Trophoblast cell (in vitro differentiated cells and primary cell): ENCODE data around the gene CDK5R1.

Experiments used
- DNase-seq, 2 donors: peaks; one replicate each; pipeline ENCODE4 v3.0.0-alpha.2; 2016
- H2AFZ ChIP-seq: 2 replicates; pipeline ENCODE4 v1.6.1; 2013; ENCODE audit warnings: low read length, moderate library complexity, mild to moderate bottlenecking; ENCODE audit not compliant: insufficient read depth, poor library complexity
- H2AK5ac ChIP-seq: 2 replicates; pipeline ENCODE4 v1.6.1; 2013; ENCODE audit warnings: mild to moderate bottlenecking, low read length
- H2BK120ac ChIP-seq: 2 replicates; pipeline ENCODE4 v1.6.1; 2013; ENCODE audit warnings: low read length, mild to moderate bottlenecking, moderate library complexity; ENCODE audit not compliant: insufficient read depth, poor library complexity
- H2BK12ac ChIP-seq: 2 replicates; pipeline ENCODE4 v1.6.1; 2013; ENCODE audit warnings: mild to moderate bottlenecking, low read length, moderate library complexity
- H2BK5ac ChIP-seq: 2 replicates; pipeline ENCODE4 v1.6.1; 2013; ENCODE audit warnings: low read length, low read depth, moderate library complexity, mild to moderate bottlenecking; ENCODE audit not compliant: poor library complexity
- H3K14ac ChIP-seq: 2 replicates; pipeline ENCODE4 v1.6.1; 2013; ENCODE audit warnings: mild to moderate bottlenecking, low read length
- H3K18ac ChIP-seq: 2 replicates; pipeline ENCODE4 v1.6.1; 2013; ENCODE audit warnings: mild to moderate bottlenecking, low read length
- H3K23ac ChIP-seq: 2 replicates; pipeline ENCODE4 v1.6.1; 2013; ENCODE audit warnings: low read length
- H3K27ac ChIP-seq: 2 replicates; pipeline ENCODE4 v1.5.1; 2013; ENCODE audit warnings: low read depth, mild to moderate bottlenecking, inconsistent platforms, low read length, moderate library complexity
- H3K27me3 ChIP-seq: 2 replicates; pipeline ENCODE4 v1.6.1; 2013; ENCODE audit warnings: inconsistent platforms, mild to moderate bottlenecking, low read length, moderate library complexity; ENCODE audit not compliant: insufficient read depth
- H3K36me3 ChIP-seq, 2 experiments: 1 replicate in 1 of 2; 2 replicates in 1 of 2; pipeline ENCODE4 v1.6.1; 2013; ENCODE audit warnings: low read length in 2 of 2, mild to moderate bottlenecking in 2 of 2, moderate library complexity in 1 of 2; ENCODE audit not compliant: insufficient read depth in 2 of 2, control insufficient read depth in 1 of 2
- H3K4ac ChIP-seq: 2 replicates; pipeline ENCODE4 v1.6.1; 2013; ENCODE audit warnings: low read depth, mild to moderate bottlenecking, low read length, moderate library complexity
- H3K4me1 ChIP-seq, 2 experiments: 1 replicate in 1 of 2; 2 replicates in 1 of 2; pipeline ENCODE4 v1.6.1; 2013; ENCODE audit warnings: low read length in 2 of 2, mild to moderate bottlenecking in 2 of 2, moderate library complexity in 1 of 2; ENCODE audit not compliant: insufficient read depth in 2 of 2, control insufficient read depth in 1 of 2
- H3K4me2 ChIP-seq: 2 replicates; pipeline ENCODE4 v1.6.1; 2013; ENCODE audit warnings: inconsistent platforms, mild to moderate bottlenecking, low read length, moderate library complexity
- H3K4me3 ChIP-seq: 2 replicates; pipeline ENCODE4 v1.5.1; 2013; ENCODE audit warnings: mild to moderate bottlenecking, low read depth, low read length, inconsistent platforms
- H3K79me1 ChIP-seq: one replicate; pipeline ENCODE4 v1.6.1; 2013; ENCODE audit warnings: low read length
- H3K79me2 ChIP-seq: 2 replicates; pipeline ENCODE4 v1.6.1; 2013; ENCODE audit warnings: low read length, mild to moderate bottlenecking; ENCODE audit not compliant: control insufficient read depth, insufficient read depth, poor library complexity
- H3K9ac ChIP-seq: 2 replicates; pipeline ENCODE4 v1.6.1; 2013; ENCODE audit warnings: mild to moderate bottlenecking, low read length
- H3K9me3 ChIP-seq: 2 replicates; pipeline ENCODE4 v1.6.1; 2013; ENCODE audit warnings: low read depth, mild to moderate bottlenecking, control low read depth, inconsistent platforms, low read length; ENCODE audit not compliant: insufficient read depth
- H4K12ac ChIP-seq: 2 replicates; pipeline ENCODE4 v1.6.1; 2013; ENCODE audit warnings: low read depth, mild to moderate bottlenecking, low read length, moderate library complexity
- H4K8ac ChIP-seq: 2 replicates; pipeline ENCODE4 v1.6.1; 2013; ENCODE audit warnings: low read depth, mild to moderate bottlenecking, low read length, moderate library complexity
- H4K91ac ChIP-seq: one replicate; pipeline ENCODE4 v1.6.1; 2013; ENCODE audit warnings: low read depth, mild to moderate bottlenecking, low read length, moderate library complexity
- WGBS: extraction: QIAGEN DNeasy Blood & Tissue Kit; methylation state at CpG from one replicate; pipeline ENCODE4 v1.1.7; 2013; ENCODE audit warnings: missing lambda C conversion rate; ENCODE audit not compliant: insufficient read length, insufficient coverage; ENCODE audit errors: extremely low coverage; 5-methylcytosine and 5-hydroxymethylcytosine counted together

The CDK5R1 gene

DNA sequence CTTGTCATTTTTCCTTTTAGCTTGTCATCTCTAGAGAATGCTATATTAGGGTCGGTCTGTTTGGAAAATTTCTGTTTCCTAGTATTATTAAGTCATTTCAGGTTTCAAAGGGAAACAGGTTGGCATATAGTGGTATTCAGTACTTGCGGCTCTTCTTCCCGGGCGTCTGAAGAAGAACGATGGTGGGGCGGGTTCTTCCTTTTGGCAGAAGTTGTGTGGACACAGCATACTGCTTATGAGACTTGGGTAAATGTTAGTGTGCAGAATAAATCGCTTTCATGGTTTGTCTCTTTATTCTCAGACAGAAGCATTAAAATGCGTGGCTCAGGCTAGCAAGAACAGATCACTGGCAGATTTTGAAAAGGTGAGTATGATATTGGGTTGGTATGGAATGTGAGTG is 9.6 kb upstream of the CDK5R1 start:
- Histone ChIP-seq H3K79me1 (no peaks in the 10 kb centered on the region), H4K91ac (no peak overlapping the region), H2AFZ (no peak overlapping the region), H2BK12ac (no peak overlapping the region), H3K14ac (no peak overlapping the region), H3K9me3 (no peaks in the 10 kb centered on the region), H3K18ac (no peak overlapping the region), H3K4me1 (no peaks in the 10 kb centered on the region), H2AK5ac (no peak overlapping the region), H3K4me3 (no peak overlapping the region), H2BK5ac (no peak overlapping the region), H4K12ac (no peak overlapping the region), H3K4me2 (no peak overlapping the region), H3K27ac (no peak overlapping the region), H3K27me3 (no peaks in the 10 kb centered on the region), H3K79me2 (no peaks in the 10 kb centered on the region), H3K23ac (no peak overlapping the region), H3K9ac (no peak overlapping the region), H2BK120ac (no peak overlapping the region), H4K8ac (no peak overlapping the region), H3K36me3 (peaks cover 48 to 81% of the 10 kb centered on the region in 2 experiments), H3K4ac (no peak overlapping the region)
- DNase-seq: no peak
- no CpG with 5 or more reads among the region's 8 CpGs for WGBS

DNA sequence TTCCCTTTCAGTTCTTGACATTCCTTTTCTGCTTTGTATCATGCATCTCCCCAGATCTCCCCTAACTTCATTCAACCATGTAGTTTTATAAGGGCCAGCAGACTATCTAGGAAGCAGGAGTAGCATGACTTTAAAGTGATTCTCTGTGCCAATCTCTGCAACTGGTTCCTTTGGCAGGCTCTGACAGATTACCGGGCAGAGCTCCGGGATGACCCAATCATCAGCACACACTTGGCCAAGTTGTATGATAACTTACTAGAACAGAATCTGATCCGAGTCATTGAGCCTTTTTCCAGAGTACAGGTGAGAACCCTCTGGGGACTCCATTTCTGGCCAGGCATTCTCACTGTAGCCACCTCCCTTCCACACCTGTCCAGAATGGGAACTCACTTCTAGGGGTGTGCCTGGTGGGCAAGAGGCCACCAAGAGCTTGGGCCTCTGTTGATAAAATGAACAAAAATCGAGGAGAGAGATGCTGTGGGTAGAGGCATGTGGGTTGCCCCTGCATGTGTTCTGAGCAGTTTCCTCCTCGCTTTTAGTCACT is 7.6 kb upstream of the CDK5R1 start:
- DNase-seq: no peak
- H3K4me2 ChIP-seq: no peak overlapping the region
- no peak overlapping the region for H4K91ac ChIP-seq
- H3K14ac ChIP-seq: no peak overlapping the region
- no CpG with 5 or more reads among the region's 5 CpGs for WGBS
- H3K4me3 ChIP-seq: no peak overlapping the region
- H4K8ac ChIP-seq: no peak overlapping the region
- H2BK5ac ChIP-seq: no peak overlapping the region
- no peak overlapping the region for H2BK12ac ChIP-seq
- no peak overlapping the region for H3K18ac ChIP-seq
- H3K79me1 ChIP-seq: no peaks in the 10 kb centered on the region
- H3K9me3 ChIP-seq: no peaks in the 10 kb centered on the region
- no peak overlapping the region for H3K27ac ChIP-seq
- no peaks in the 10 kb centered on the region for H3K4me1 ChIP-seq
- no peak overlapping the region for H2BK120ac ChIP-seq
- H4K12ac ChIP-seq: no peak overlapping the region
- H3K27me3 ChIP-seq: no peaks in the 10 kb centered on the region
- peaks cover 36 to 68% of the 10 kb centered on the region in 2 experiments for H3K36me3 ChIP-seq
- H3K23ac ChIP-seq: no peak overlapping the region
- no peaks in the 10 kb centered on the region for H3K79me2 ChIP-seq
- H3K4ac ChIP-seq: no peak overlapping the region
- H2AK5ac ChIP-seq: no peak overlapping the region
- H3K9ac ChIP-seq: no peak overlapping the region
- H2AFZ ChIP-seq: no peak overlapping the region

DNA sequence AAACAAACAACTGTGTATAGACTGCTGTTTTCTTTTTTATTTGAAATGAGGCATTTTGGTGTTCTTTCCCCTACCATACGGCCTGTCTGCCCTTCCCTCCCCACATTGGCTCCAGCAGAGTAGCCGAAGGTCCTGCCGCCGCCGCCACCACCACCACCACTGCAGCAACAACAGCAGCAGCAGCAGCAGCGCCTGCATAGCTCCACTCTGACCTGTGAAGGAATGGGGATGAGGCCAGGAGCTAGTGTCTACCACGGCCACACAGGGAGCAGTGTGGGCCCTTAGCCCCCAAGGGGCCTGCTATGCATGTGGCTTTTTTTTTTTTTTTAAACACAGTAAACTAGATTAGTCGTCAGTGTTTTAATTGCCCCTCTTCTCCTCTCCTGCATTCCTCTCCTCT is 5.6 kb upstream of the CDK5R1 start:
- no peak overlapping the region for H2BK5ac ChIP-seq
- H3K18ac ChIP-seq: no peak overlapping the region
- H3K4me1 ChIP-seq: peaks cover 2% of the 10 kb centered on the region in 2 experiments
- H3K27me3 ChIP-seq: no peaks in the 10 kb centered on the region
- no peak overlapping the region for H3K4me2 ChIP-seq
- no peak overlapping the region for H3K27ac ChIP-seq
- no peak overlapping the region for H2BK12ac ChIP-seq
- H4K8ac ChIP-seq: no peak overlapping the region
- no peak overlapping the region for H3K4me3 ChIP-seq
- H3K4ac ChIP-seq: no peak overlapping the region
- peaks cover 1% of the 10 kb centered on the region for H3K79me2 ChIP-seq
- no peak overlapping the region for H3K9ac ChIP-seq
- peaks cover 2% of the 10 kb centered on the region for H3K79me1 ChIP-seq
- H2AFZ ChIP-seq: no peak overlapping the region
- no peak overlapping the region for H3K14ac ChIP-seq
- no peak for DNase-seq
- no peak overlapping the region for H2BK120ac ChIP-seq
- H2AK5ac ChIP-seq: no peak overlapping the region
- no CpG with 5 or more reads among the region's 8 CpGs for WGBS
- H4K91ac ChIP-seq: no peak overlapping the region
- H4K12ac ChIP-seq: no peak overlapping the region
- H3K23ac ChIP-seq: no peak overlapping the region
- H3K36me3 ChIP-seq: peaks cover 28 to 50% of the 10 kb centered on the region in 2 experiments
- no peaks in the 10 kb centered on the region for H3K9me3 ChIP-seq

DNA sequence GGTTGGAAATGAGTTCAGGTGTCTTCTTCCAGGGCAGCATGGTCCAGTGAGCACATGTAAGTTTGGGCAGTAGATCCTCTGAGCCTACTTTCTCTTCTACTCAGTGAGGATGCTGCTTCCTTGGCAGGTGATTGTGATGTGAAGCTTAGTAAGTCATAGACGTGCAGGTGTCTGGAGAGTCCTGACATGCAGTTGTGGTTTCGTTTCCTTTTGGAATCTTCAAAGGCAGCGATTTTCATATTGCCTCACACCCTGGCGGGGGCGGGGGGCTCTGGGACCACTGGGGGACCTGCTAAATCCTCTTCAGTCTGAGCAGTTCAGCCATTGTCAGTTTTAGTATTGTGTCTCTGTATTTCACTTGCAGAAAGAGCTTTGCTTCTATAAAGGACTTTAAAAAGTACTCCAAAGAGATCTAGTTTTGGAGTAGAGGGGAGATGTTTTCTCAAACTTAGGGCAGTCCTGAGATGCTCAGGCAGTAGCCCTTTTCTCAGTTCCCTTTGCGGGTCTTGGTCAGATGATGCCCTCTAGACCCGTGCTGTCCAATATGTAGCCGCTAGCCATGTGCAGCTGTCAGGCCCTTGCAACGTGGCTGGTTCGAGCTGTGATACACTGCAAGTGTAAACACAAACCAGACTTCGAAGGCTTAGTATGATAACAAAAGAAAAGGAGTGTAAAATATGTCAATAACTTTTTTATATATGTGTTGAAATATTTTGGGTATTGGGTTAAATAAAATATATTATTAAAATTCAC is 4.0 kb upstream of the CDK5R1 start:
- H2AK5ac ChIP-seq: no peak overlapping the region
- no peaks in the 10 kb centered on the region for H3K9me3 ChIP-seq
- H3K4ac ChIP-seq: no peak overlapping the region
- no peak overlapping the region for H2BK5ac ChIP-seq
- H4K8ac ChIP-seq: no peak overlapping the region
- H2BK12ac ChIP-seq: no peak overlapping the region
- H2AFZ ChIP-seq: no peak overlapping the region
- no peak overlapping the region for H3K4me3 ChIP-seq
- H3K36me3 ChIP-seq: peaks cover 21 to 36% of the 10 kb centered on the region in 2 experiments
- no peak for DNase-seq
- H3K79me2 ChIP-seq: peaks cover 2% of the 10 kb centered on the region
- H3K4me2 ChIP-seq: no peak overlapping the region
- WGBS: no CpG with 5 or more reads among the region's 11 CpGs
- no peak overlapping the region for H3K18ac ChIP-seq
- H3K23ac ChIP-seq: no peak overlapping the region
- H3K14ac ChIP-seq: no peak overlapping the region
- H3K27me3 ChIP-seq: no peaks in the 10 kb centered on the region
- H3K4me1 ChIP-seq: peaks cover 7% of the 10 kb centered on the region in 2 experiments
- no peak overlapping the region for H2BK120ac ChIP-seq
- H4K91ac ChIP-seq: no peak overlapping the region
- no peak overlapping the region for H3K27ac ChIP-seq
- no peak overlapping the region for H3K9ac ChIP-seq
- H3K79me1 ChIP-seq: peaks cover 3% of the 10 kb centered on the region
- H4K12ac ChIP-seq: no peak overlapping the region
